K562 (cell line): ENCODE data around the gene GPS2. TPM values are rescaled to one million over a fixed set of nuclear protein-coding genes. Genes with fewer than 3 reads are reported as not detected.

ENCODE experiments used
- BRF1 ChIP-seq: IDR thresholded peaks from 3 replicates; pipeline ENCODE4 v1.6.1; 2011; ENCODE audit warnings: borderline replicate concordance, mild to moderate bottlenecking; ENCODE audit not compliant: insufficient read length; ENCODE audit errors: extremely low read depth
- CC2D1A ChIP-seq: fragments of 450-650 bp; IDR thresholded peaks from 2 replicates; pipeline ENCODE4 v1.6.1; 2017; ENCODE audit warnings: mild to moderate bottlenecking
- CXXC5 ChIP-seq: fragments of 250-450 bp; sonication (Bioruptor Pico); IDR thresholded peaks from 2 replicates; pipeline ENCODE4 v1.8.0; 2022; ENCODE audit warnings: inconsistent platforms, mild to moderate bottlenecking, moderate library complexity
- EZH2 ChIP-seq: IDR thresholded peaks from 2 replicates; pipeline ENCODE4 v1.6.1; 2012; ENCODE audit warnings: low read depth, mild to moderate bottlenecking, inconsistent platforms, low read length, borderline replicate concordance
- FOS ChIP-seq: IDR thresholded peaks from 3 replicates; pipeline ENCODE4 v1.6.1; 2011; ENCODE audit not compliant: insufficient read length; ENCODE audit errors: extremely low read depth
- FOSL1 ChIP-seq: fragments of 200-800 bp; sonication (Bioruptor generic); conservative IDR thresholded peaks from 2 replicates; pipeline ENCODE4 v1.6.1; 2016; ENCODE audit warnings: missing genetic modification characterization, missing compliant biosample characterization
- KLF10 ChIP-seq: fragments of 250-450 bp; sonication (Bioruptor Pico); IDR thresholded peaks from 2 replicates; pipeline ENCODE4 v1.6.1; 2021; ENCODE audit warnings: matching md5 sums
- MYBL2 ChIP-seq, 2 experiments: fragments of 450-650 bp in 1 of 2; sonication (generic) in 1 of 2; formaldehyde crosslinking in 1 of 2; IDR thresholded peaks; 2 replicates each; pipeline versions ENCODE4 v1.6.1 to v1.8.1; 2017 to 2022; ENCODE audit warnings: borderline replicate concordance in 1 of 2, inconsistent platforms in 1 of 2, low read depth in 1 of 2, mild to moderate bottlenecking in 1 of 2, missing genetic modification reagents in 1 of 2, moderate library complexity in 1 of 2
- MYC ChIP-seq, 2 experiments: fragments of 250-450 bp in 1 of 2; sonication (Bioruptor Pico) in 1 of 2; IDR thresholded peaks; 2 replicates each; pipeline versions ENCODE4 v1.5.1 to v1.6.1; 2012 to 2021; ENCODE audit warnings: low read depth in 2 of 2, borderline replicate concordance in 1 of 2, improper control_type of control experiment in 1 of 2, low read length in 1 of 2, mild to moderate bottlenecking in 1 of 2, moderate library complexity in 1 of 2
- RFX5 ChIP-seq: IDR thresholded peaks from 2 replicates; pipeline ENCODE4 v1.6.1; 2011; ENCODE audit warnings: low read depth, mild to moderate bottlenecking, improper control_type of control experiment, low read length
- YY1 ChIP-seq, 3 experiments: IDR thresholded peaks; 2 replicates each; pipeline ENCODE4 v1.6.1; 2011; ENCODE audit warnings: low read length in 2 of 3, mild to moderate bottlenecking in 2 of 3, moderate library complexity in 2 of 3, borderline replicate concordance in 1 of 3, control low read depth in 1 of 3, low read depth in 1 of 3; ENCODE audit not compliant: insufficient read depth in 3 of 3, insufficient replicate concordance in 2 of 3, control insufficient read depth in 1 of 3, insufficient read length in 1 of 3; ENCODE audit errors: extremely low read depth in 1 of 3
- polyA plus RNA-seq, 8 experiments: library from polyadenylated mRNA; depleted of rRNA in 4 of 8; stranded (reverse) in 5 of 8; unstranded in 3 of 8; fragments of >200 nt; fragmentation: Nextera tagmentation in 2 of 8; fragmentation: Illumina TruSeq in 1 of 8; extraction: Ambion mirVana in 2 of 8; extraction: Trizol in 1 of 8; gene quantifications; 2 replicates each; pipeline versions ENCODE4 v1.2.1 to v1.2.3, GENCODE V29; 2011 to 2014; ENCODE audit warnings: inconsistent platforms in 1 of 8, missing spikeins in 1 of 8
- total RNA-seq, 7 experiments: library from RNA; depleted of rRNA in 6 of 7; stranded (reverse); fragments of >200 nt in 6 of 7; fragmentation: Illumina TruSeq in 2 of 7; extraction: Trizol in 2 of 7; gene quantifications; 2 replicates each; pipeline versions ENCODE4 v1.2.1 to v1.2.3, GENCODE V29; 2011 to 2021; ENCODE audit warnings: low replicate concordance in 1 of 7
- TF ChIP-seq, protein P1 (sequence below): IDR thresholded peaks from 2 replicates; pipeline ENCODE4 v1.6.1; 2011; ENCODE audit warnings: borderline replicate concordance, low read depth, mild to moderate bottlenecking, moderate library complexity, low read length; ENCODE audit not compliant: insufficient read depth, poor library complexity, severe bottlenecking
- TF ChIP-seq, protein P2 (sequence below), 2 experiments: fragments of 450-650 bp; IDR thresholded peaks; 2 replicates each; pipeline ENCODE4 v1.6.1; 2018; ENCODE audit warnings: mild to moderate bottlenecking in 2 of 2, low read depth in 1 of 2; ENCODE audit not compliant: partially characterized antibody in 2 of 2
- TF ChIP-seq, protein P3 (sequence below): fragments of 250-450 bp; sonication (Bioruptor Pico); IDR thresholded peaks from 2 replicates; pipeline ENCODE4 v1.5.0; 2021
- TF ChIP-seq, protein P4 (sequence below): fragments of 450-650 bp; conservative IDR thresholded peaks from 2 replicates; pipeline ENCODE4 v1.6.1; 2016; ENCODE audit warnings: missing genetic modification characterization, low read depth, mild to moderate bottlenecking, control low read depth, missing compliant biosample characterization

GPS2 gene
- total and polyA plus RNA-seq, 9 of the 15 experiments (the other 6 are each of a cell fraction or from before 2014, with no cell fraction given) = 18.3 to 75.7 (median 37.0) TPM

DNA sequence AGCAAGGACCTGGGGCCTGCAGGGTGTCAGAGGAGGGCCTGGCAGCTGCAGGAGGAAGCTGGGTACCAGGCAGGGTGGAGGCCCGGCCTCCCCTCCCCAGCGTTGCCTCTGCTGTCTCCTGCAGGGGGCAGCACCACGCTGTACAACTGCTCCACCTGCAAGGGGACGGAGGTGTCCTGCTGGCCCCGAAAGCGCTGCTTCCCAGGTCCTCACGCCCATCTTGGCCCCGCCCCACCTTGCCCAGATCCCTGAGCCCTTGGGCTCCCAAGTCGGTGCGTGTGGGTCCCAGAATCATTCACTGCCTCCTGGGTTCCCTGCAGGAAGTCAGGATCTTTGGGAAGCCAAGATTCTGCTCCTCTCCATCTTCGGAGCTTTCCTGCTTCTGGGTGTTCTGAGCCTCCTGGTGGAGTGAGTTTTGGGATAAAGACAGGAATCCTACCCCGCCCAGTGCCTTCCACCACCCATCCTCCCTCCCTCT, 41.0 kb upstream of the GPS2 start (continued):
- TF ChIP-seq, protein P1, sequence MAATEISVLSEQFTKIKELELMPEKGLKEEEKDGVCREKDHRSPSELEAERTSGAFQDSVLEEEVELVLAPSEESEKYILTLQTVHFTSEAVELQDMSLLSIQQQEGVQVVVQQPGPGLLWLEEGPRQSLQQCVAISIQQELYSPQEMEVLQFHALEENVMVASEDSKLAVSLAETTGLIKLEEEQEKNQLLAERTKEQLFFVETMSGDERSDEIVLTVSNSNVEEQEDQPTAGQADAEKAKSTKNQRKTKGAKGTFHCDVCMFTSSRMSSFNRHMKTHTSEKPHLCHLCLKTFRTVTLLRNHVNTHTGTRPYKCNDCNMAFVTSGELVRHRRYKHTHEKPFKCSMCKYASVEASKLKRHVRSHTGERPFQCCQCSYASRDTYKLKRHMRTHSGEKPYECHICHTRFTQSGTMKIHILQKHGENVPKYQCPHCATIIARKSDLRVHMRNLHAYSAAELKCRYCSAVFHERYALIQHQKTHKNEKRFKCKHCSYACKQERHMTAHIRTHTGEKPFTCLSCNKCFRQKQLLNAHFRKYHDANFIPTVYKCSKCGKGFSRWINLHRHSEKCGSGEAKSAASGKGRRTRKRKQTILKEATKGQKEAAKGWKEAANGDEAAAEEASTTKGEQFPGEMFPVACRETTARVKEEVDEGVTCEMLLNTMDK = peak; percentile 35
- no peak for TF ChIP-seq RFX5
- peak; percentile 35; the same call in 1 of the 2 replicates for TF ChIP-seq MYC (IDR thresholded peaks at IDR 0.05; ENCODE audit: low read depth, low read length)
- no peak for TF ChIP-seq MYC (CRISPR knock-in tag; IDR thresholded peaks at IDR 0.05; ENCODE audit: borderline replicate concordance, low read depth)
- peak in 2 of 3 experiments; percentile 21 to 46 for TF ChIP-seq YY1 (IDR thresholded peaks at IDR 0.05; ENCODE audit: borderline replicate concordance in 1 of 3, control insufficient read depth in 1 of 3, extremely low read depth in 1 of 3, insufficient read depth in 3 of 3, insufficient read length in 1 of 3, insufficient replicate concordance in 2 of 3, low read depth in 1 of 3, low read length in 2 of 3)
- no peak for TF ChIP-seq EZH2
- TF ChIP-seq, protein P2, sequence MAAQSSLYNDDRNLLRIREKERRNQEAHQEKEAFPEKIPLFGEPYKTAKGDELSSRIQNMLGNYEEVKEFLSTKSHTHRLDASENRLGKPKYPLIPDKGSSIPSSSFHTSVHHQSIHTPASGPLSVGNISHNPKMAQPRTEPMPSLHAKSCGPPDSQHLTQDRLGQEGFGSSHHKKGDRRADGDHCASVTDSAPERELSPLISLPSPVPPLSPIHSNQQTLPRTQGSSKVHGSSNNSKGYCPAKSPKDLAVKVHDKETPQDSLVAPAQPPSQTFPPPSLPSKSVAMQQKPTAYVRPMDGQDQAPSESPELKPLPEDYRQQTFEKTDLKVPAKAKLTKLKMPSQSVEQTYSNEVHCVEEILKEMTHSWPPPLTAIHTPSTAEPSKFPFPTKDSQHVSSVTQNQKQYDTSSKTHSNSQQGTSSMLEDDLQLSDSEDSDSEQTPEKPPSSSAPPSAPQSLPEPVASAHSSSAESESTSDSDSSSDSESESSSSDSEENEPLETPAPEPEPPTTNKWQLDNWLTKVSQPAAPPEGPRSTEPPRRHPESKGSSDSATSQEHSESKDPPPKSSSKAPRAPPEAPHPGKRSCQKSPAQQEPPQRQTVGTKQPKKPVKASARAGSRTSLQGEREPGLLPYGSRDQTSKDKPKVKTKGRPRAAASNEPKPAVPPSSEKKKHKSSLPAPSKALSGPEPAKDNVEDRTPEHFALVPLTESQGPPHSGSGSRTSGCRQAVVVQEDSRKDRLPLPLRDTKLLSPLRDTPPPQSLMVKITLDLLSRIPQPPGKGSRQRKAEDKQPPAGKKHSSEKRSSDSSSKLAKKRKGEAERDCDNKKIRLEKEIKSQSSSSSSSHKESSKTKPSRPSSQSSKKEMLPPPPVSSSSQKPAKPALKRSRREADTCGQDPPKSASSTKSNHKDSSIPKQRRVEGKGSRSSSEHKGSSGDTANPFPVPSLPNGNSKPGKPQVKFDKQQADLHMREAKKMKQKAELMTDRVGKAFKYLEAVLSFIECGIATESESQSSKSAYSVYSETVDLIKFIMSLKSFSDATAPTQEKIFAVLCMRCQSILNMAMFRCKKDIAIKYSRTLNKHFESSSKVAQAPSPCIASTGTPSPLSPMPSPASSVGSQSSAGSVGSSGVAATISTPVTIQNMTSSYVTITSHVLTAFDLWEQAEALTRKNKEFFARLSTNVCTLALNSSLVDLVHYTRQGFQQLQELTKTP (IDR thresholded peaks at IDR 0.05; ENCODE audit: low read depth in 1 of 2, partially characterized antibody in 2 of 2) = no peak
- TF ChIP-seq, protein P3, sequence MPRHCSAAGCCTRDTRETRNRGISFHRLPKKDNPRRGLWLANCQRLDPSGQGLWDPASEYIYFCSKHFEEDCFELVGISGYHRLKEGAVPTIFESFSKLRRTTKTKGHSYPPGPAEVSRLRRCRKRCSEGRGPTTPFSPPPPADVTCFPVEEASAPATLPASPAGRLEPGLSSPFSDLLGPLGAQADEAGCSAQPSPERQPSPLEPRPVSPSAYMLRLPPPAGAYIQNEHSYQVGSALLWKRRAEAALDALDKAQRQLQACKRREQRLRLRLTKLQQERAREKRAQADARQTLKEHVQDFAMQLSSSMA (CRISPR knock-in tag) = no peak
- no peak for TF ChIP-seq FOS
- TF ChIP-seq KLF10 = no peak
- no peak for TF ChIP-seq BRF1
- TF ChIP-seq CC2D1A = 0 out of 2 replicates have a peak, but pooled peaks have one; percentile 46
- no peak for TF ChIP-seq FOSL1
- TF ChIP-seq CXXC5 (CRISPR knock-in tag) = peak; percentile 37
- no peak for TF ChIP-seq MYBL2 (IDR thresholded peaks at IDR 0.05; ENCODE audit: low read depth)
- TF ChIP-seq MYBL2 (CRISPR knock-in tag; IDR thresholded peaks at IDR 0.05; ENCODE audit: borderline replicate concordance) = no peak
- TF ChIP-seq, protein P4, sequence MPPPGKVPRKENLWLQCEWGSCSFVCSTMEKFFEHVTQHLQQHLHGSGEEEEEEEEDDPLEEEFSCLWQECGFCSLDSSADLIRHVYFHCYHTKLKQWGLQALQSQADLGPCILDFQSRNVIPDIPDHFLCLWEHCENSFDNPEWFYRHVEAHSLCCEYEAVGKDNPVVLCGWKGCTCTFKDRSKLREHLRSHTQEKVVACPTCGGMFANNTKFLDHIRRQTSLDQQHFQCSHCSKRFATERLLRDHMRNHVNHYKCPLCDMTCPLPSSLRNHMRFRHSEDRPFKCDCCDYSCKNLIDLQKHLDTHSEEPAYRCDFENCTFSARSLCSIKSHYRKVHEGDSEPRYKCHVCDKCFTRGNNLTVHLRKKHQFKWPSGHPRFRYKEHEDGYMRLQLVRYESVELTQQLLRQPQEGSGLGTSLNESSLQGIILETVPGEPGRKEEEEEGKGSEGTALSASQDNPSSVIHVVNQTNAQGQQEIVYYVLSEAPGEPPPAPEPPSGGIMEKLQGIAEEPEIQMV = no peak
